Camera-type eye (tissue), 1 donor: ENCODE measurements around the gene C2CD2L. TPM values are rescaled to one million over a fixed set of nuclear protein-coding genes. Genes with fewer than 3 reads are reported as not detected.

ENCODE experiments used
- total RNA-seq: library from RNA; depleted of rRNA; stranded (reverse); fragments of >200 nt; gene quantifications from one replicate; pipeline ENCODE4 v1.2.3, GENCODE V29; 2014

Gene C2CD2L
- total RNA-seq, result 9.8 TPM

DNA sequence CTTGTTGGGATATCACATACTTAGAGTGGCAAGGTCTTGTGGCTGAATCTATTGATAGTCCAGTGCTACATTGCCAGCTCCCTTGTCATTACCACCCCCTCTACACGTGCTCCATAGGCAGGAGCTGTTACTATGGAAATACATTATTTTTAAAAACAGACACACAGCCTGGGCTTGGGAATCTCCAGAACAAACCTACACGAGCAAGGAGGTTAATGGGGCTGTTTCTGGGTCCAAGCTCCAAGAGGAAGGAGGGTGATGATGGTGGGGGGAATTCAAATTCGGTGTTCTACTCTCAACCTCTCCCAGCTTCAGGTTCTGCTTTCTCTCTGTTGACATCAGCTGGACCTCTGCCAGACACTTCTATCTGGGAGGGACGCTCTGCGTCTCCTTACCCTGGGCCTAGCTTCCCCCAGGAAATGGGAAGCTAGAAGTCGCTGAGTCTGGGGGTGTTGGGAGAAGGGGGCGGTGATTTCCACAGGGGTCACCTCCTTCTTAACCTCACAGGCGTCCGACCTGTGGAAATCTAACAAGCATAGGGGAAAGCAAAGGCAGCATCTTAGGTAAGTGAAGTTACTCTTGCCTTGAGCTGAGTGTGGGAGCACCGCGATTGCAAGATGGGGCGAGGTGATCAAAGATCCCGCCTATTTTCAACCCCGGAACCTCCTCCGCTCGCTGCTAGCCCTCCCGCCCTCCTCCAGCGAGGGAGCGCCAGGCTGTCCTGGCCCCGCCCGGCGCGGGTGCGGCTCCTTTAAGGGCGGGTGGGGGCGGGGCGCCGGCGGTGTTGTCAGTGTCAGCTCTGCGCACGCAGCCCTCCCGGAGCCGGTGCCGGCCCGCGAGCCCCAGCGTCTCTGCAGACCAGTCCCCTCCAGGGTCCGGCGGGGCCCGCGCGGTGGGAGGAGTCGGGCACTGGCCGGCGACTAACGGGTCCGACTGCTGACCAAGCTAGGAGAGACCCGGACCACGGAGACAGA, at the start of gene C2CD2L:
Gene C2CD2L (plus strand): TSS at position 781 of the 974 bp plus-strand sequence. CDS start 398 bp downstream, outside the sequence.

DNA sequence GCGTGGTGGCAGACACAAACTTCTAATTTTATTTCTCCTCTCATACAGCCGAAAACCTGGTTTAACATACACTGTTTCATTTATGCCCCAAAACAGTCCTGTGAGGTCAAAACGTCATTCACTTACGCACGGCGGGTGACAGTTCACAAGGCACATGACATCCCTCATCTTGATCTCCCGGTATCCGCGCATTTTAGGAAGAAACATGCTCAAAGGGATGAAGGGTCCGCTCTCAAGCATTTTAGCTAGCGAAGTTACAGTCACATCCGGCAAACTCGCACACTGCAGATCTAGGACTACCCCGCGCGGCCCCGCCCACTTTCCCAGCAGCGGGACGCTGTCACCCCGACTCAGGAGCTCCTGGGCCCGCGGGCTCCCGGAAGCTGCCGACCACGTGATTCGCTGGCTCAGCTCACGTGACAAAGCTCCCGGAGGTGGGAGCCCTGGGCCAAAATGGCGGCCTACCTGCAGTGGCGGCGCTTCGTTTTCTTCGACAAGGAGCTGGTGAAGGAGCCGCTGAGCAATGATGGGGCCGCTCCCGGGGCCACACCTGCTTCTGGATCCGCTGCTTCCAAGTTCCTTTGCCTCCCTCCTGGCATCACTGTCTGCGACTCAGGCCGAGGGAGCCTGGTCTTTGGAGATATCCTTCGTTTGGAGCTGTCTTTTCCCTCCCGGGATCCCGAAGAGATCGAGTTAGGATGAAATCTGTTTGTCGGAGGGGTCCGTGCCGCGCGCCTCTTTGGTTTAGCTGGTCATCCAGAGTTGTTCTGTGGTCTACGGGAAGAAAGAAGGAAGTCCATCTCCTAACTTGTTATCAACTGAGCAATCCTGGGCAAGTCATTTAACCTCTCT, 39.5 kb upstream of the C2CD2L start, which contains the start of gene VPS11:
Gene VPS11 (plus strand): TSS at position 448 of the 852 bp plus-strand sequence. CDS start 6 bp downstream, at position 454.

DNA sequence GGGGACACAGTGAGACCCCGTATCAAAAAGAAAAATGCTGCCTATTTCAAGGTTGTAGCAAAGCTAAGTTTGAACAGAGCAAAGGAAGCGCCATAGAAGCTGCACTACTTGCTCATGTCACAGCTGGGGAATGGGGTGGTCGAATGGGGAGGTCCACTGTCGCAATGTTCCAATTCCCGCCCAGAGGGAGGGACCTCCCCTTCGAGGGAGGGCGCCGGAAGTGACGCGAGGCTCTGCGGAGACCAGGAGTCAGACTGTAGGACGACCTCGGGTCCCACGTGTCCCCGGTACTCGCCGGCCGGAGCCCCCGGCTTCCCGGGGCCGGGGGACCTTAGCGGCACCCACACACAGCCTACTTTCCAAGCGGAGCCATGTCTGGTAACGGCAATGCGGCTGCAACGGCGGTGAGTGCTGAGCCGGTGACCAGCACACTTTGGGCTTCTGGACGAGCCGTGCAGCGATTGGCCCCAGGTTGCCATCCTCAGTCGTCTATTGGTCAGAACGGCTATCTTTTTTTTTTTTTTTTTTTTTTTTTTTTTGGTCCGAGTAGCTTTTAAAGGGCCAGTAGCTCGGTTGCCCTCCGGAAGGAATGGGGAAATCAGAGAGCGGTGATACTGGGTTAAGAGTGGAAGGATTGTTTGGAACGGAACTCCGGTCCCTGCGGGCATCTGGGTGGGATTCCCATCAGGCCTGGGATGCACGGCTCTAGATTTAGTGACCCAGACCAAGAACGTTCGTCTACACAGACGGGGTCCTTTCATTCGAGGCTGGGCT, 22.3 kb upstream of the C2CD2L start, which contains the start of gene HMBS:
Gene HMBS (plus strand): TSS at position 219 of the 774 bp plus-strand sequence. CDS start 153 bp downstream, at position 372.

DNA sequence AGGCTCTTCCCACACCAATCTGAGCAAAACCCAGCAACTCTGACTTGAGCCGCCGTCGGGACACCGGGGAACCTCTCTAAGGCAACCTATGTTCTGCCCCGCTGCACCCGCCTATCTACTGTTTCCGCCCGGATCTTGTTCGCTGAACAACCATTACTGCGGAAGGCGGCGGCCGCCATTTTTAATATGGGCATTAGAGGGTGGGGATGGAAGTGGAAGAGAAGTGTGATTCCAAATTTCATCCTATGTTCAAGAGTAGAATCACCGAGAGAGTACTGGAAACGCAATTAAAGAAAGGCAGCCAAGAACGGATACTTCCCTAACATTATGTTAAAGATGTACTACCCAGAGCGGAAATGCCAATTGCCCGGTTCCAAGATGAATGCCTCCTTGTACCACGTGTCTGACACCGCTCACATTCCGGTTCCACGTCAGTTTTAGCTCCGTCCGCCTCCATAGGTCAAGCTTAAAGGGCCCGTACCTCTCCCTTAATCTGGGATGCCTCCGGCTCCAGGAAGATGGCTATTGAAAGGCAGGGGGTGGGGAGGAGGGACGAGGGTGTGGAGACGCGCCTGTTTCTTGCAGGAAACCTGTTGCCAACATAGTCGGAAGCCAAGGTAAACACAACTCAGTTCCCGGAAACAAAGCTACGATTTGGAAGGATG, 5.3 kb upstream of the C2CD2L start, which contains the start of gene DPAGT1:
Gene DPAGT1 (minus strand): TSS at position 95 of the 665 bp plus-strand sequence. CDS start 198 bp downstream, outside the sequence.

DNA sequence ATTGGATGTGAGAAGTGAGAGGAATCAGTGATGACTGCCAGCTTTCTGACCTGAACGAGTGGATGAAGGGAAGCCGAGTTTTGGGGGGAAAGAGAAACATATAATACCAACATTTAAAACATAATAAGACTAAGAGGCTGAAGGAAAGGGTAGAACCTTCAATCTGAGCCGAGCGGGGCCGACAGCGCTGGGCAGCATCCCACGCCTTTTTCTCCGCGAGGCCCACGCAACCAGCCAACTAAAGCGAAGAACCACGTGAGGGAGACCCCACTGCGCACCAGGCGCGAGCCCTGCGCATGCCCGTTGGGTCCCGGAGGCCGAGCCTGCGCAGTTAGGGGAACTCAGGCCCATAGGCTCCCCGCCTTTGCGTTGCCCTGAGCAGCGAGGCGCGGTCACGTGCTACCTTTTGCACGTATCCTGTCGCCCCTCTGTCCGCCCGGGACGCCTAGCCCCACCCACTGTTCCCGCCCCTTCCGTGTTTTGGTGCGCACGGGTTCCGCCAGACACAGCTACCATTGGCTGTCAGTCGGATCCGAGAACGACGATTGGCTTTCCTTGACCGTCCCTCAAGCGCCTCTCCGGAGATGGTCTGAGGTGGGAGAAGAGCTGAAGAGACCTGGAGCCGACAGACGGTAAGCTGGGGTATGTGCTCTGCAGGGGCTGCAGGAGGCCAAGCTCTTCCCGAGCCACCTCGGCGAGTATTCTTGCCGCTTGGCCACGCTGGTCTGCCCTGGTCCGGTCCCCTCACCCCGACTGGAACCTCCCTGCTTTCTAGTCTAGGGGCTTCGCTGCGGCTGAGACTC, 14.1 kb downstream of the C2CD2L start, which contains the start of gene HINFP:
Gene HINFP (plus strand): TSS at position 573 of the 803 bp plus-strand sequence. CDS start 5,365 bp downstream, outside the sequence.

DNA sequence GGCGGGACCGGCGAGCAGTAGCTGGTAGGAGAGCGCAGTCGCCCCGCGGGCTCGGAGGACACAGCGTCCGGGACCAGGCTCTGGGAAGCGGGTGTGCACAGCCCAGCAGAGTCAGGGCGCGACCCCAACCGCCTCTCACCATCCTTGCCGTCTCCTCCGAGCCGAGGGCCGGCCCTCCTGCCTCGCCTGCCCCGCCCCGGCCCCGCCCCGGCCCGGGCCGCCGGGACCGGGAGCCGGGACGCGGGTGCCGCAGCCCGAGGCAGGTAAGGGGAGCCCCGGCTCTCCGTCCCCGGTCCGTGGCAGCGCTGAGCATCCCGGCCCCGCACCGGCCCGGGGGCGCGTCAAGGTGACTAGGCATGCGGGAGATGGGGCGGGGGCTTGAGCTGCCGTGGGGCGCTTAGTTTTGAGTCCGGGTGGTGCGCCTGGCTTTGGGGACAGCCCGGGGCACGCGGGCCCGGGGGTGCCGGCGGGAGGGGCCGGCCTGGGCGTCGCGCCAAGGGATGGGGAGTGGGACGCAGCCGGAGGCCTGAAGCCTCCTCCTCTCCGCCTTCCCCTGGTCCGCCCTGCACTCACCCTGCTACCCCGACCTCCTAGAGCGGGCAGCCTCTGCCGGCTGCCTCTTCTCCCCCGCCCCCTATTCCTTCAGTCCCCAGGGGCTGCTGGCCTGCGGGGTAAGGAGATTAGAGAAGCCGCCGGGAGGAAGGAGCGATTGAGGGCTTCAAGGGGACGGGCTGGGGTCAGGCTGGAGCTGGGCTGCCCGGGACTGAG, 42.1 kb downstream of the C2CD2L start, which contains the start of gene ABCG4:
Gene ABCG4 (plus strand): TSS at position 35 of the 768 bp plus-strand sequence. CDS start 914 bp downstream, outside the sequence.

Other genes starting within 250 kb of the C2CD2L start
- gene CXCR5, start 223.5 kb upstream of the C2CD2L start, total RNA-seq, result not detected
- 24.8 TPM for gene BCL9L, start 181.4 kb upstream of the C2CD2L start, total RNA-seq
- not detected for gene UPK2, start 151.0 kb upstream of the C2CD2L start, total RNA-seq
- gene FOXR1, start 135.6 kb upstream of the C2CD2L start, total RNA-seq, result not detected
- gene CENATAC, start 109.2 kb upstream of the C2CD2L start, total RNA-seq, result 48.5 TPM
- gene RPS25, start 89.0 kb upstream of the C2CD2L start, total RNA-seq, result 786 TPM
- gene TRAPPC4, start 88.6 kb upstream of the C2CD2L start, total RNA-seq, result 57.7 TPM
- gene SLC37A4, start 76.5 kb upstream of the C2CD2L start, total RNA-seq, result 24.0 TPM
- gene HYOU1, start 50.1 kb upstream of the C2CD2L start, total RNA-seq, result 74.0 TPM
- gene VPS11, start 39.5 kb upstream of the C2CD2L start, total RNA-seq, result 36.0 TPM
- 7.9 TPM for gene HMBS, start 22.5 kb upstream of the C2CD2L start, total RNA-seq
- gene DPAGT1, start 5.5 kb upstream of the C2CD2L start, total RNA-seq, result 29.1 TPM
- gene HINFP, start 14.2 kb downstream of the C2CD2L start, total RNA-seq, result 24.4 TPM
- 14.6 TPM for gene ABCG4, start 41.7 kb downstream of the C2CD2L start, total RNA-seq
- gene NLRX1, start 61.4 kb downstream of the C2CD2L start, total RNA-seq, result 24.0 TPM
- gene NHERF4, start 78.1 kb downstream of the C2CD2L start, total RNA-seq, result 0.44 TPM
- 23.1 TPM for gene CBL, start 99.0 kb downstream of the C2CD2L start, total RNA-seq
- 546 TPM for gene MCAM, start 209.8 kb downstream of the C2CD2L start, total RNA-seq
- gene RNF26, start 227.2 kb downstream of the C2CD2L start, total RNA-seq, result 10.6 TPM
- gene C1QTNF5, start 233.5 kb downstream of the C2CD2L start, total RNA-seq, result 47.1 TPM
- gene MFRP, start 239.4 kb downstream of the C2CD2L start, total RNA-seq, result 5.8 TPM